ENCODE measurements around the gene ZFAND5. TPM values are rescaled to one million over a fixed set of nuclear protein-coding genes. Genes with fewer than 3 reads are reported as not detected.
A peak's percentile ranks its signal among the peaks of the same experiment; 100 is the strongest.

ZFAND5 gene
- total and polyA plus RNA-seq, 2 of the 13 experiments (the other 11 are each of a cell fraction or from before 2014, with no cell fraction given): 53.4 to 60.2 TPM

- TF ChIP-seq MED8 (CRISPR knock-in tag; IDR thresholded peaks at IDR 0.05; ENCODE audit: insufficient replicate concordance) (peak; percentile 45), AFF4 (CRISPR knock-in tag; IDR thresholded peaks at IDR 0.05) (no peak), ZNF740 (CRISPR knock-in tag; IDR thresholded peaks at IDR 0.05) (0 out of 2 replicates have a peak, but pooled peaks have one; percentile 29), GATAD1 (CRISPR knock-in tag; IDR thresholded peaks at IDR 0.05) (no peak), PITX1 (CRISPR knock-in tag; IDR thresholded peaks at IDR 0.05) (no peak), ZNF430 (CRISPR knock-in tag; IDR thresholded peaks at IDR 0.05) (peak; percentile 8; the same call in 1 of the 2 replicates), ZBTB37 (CRISPR knock-in tag; IDR thresholded peaks at IDR 0.05) (no peak), ATF1 (CRISPR knock-in tag; IDR thresholded peaks at IDR 0.05) (no peak), YY1 (IDR thresholded peaks at IDR 0.05; ENCODE audit: insufficient read depth, insufficient replicate concordance, low read depth, low read length) (peak; percentile 41), ZNF343 (CRISPR knock-in tag; IDR thresholded peaks at IDR 0.05) (no peak), SALL2 (CRISPR knock-in tag; IDR thresholded peaks at IDR 0.05) (no peak), CSRNP2 (CRISPR knock-in tag; conservative IDR thresholded peaks at IDR 0.05; ENCODE audit: low read depth) (no peak), TBX2 (CRISPR knock-in tag; IDR thresholded peaks at IDR 0.05; ENCODE audit: borderline replicate concordance) (peak; percentile 8; the same call in 1 of the 2 replicates)
These were observed 683 bp upstream of the ZFAND5 start (continued) for GRCh38 chr9:72365525-72366256.

Measured in HepG2 (cell line).